Measurements from ENCODE around the gene SPATS2L.
"Not testable (repeated sequence)": the region's sequence is repeated elsewhere in the genome, so short reads cannot be mapped to it uniquely, and the experiment has no call there.

Gene SPATS2L

DNA sequence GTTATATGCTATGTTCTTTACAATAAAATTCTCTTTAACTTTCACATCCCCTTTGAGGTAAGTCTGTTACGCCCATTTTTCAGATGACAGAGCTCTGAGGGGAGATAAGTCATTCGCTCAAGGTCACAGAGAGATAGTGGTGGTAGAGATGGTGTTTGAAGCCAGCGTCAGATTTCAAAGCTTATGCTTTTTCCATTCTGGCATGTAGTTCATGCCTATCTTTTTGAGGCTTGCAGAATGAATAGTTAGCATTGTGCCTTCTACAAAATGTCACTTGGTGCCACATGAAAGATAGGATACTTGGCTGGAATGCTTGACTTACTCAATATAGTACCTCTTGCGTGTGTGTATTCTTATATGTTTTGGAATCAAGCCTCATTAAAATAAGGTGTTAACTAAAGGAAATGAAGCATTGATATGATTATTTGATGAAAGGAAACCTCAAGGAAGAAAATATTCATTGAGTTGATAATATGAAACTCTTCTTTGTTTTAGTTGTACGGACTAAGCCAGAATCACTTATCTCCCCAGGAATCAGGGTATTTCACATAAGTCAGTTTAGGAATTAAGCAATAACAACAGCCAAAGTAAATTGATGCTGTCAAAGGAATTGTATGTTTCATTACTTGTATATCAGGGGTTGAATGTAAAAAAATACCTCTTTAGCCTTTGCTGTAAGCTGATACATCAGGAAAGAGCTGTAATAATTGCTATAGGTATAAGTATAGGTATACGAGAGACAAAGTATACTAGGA lies 15.5 kb downstream of the SPATS2L start:
- FAIRE-seq: no peak

DNA sequence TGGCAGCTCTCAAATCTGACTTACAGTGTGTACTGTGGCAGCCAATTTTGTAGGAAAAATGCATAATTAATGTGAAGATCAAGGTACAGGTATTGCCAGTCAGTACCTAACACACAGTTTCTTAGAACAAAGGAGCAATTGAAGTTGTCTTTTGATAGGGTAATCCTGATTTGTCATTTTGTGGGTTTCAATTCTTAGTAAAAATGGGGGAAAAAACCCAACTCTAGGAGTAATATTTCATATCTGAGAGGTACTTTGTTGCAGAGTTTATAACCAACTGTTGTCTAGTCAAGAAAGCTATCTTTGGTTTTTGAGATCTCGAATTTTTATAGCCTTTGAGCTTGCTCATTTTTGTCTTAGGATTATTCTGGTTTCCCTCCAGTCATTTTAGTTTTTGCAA lies 16.1 kb downstream of the SPATS2L start:
- no peak for FAIRE-seq

DNA sequence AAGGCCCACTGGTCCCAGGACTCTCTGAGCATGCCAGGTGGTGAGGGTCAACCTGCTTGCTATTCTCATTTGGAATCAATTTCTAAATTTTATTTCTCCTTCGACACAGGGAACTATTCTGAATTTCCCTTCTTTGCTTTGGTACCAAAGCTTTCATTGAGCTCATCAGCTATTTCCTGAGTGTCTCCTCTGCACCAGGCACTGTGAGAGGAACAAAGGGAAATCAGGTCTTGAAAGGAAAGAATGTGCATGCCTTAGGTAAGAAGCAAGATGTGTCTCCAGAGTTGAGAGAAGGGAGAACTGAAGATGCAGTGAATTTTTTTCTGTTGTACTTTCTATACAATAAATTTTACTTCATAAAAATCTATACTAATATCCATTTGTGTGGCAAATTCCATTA lies 17.9 kb downstream of the SPATS2L start:
- no peak for FAIRE-seq

DNA sequence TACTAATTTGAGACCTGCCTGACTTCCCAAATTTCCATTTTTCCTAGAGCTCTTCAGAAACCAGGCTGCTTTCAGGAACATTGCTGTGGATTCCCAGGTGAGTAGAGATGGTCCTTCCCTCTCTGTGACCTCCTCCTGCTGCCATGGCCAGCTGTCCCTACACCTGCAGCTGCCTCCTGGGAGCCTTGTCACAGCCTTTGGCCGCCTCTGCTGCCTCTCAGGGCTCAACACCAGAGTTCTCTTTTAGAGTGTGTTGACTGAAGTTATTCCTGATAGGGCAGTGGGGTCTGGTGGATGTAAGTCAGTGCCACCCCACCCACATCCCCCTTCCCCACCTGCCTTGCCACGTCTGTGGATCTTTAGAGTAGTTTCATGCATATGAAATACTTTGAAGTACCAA lies 22.9 kb downstream of the SPATS2L start:
- no peak for FAIRE-seq

DNA sequence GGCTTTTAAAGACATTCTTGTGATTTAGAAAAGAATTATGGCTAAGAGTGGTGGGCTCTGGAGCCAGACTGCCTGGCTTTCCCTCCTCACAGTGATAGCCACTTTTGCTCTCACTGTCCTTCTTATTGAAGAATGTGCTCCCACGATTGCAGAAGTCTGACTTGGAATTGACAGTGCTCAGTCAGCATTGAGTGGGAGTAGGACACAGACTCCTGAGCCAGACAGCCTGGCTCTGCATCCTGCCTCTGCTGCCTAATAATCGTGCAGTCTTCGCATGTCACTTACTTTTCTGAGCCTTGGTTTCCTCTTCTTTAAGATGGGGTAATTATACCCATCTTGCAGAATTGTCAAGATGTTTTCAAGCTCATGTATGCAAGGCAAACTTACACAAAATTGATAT lies 23.3 kb downstream of the SPATS2L start:
- no peak for FAIRE-seq

DNA sequence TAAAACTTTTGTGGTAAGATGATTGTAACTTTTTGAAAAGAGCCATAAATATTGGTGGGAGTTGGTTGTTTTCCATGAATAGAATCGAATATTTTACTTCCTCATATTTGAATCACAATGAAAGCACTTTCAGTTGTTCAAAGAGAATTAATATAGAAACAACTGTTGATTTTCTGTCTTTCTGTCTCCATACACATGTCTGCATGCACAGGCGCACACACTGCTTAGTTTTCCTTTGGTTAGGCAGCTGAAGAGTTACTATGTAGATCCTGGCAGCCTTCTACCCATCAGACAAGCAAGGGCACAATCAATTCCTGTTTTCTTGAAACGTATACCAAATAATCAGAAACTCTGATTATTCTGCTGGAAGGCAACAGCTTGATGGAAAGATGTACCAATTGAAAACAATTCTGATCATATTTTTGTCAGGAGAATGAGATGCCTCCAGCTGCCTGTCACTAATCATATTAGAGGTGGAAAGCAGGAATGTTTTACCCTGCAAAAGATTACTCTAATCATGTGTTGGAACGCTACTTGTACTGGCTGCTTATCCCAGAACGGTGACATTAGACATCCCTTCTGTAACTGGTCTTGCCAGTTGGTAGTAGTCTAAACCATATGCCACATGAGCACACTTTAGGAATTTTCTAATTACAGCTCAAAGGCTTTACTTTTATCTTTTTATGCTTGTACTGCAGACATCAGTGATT lies 24.0 kb downstream of the SPATS2L start:
- FAIRE-seq: no peak

DNA sequence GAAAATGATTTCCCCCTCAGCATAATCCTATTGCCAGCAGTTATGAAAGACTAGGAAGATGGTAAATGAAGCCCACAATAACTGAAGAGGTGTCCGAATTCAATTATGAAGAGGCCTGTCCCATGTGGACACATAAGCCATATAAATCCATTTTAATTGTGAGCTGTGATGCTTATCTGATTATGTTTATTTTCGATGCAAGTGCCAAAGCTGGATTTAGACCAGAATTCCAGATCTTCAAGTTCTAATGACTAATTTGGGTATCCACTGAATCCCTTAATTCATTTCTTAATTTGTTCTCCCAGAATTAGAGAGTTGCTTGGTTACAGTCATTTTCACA lies 24.5 kb downstream of the SPATS2L start:
- FAIRE-seq: no peak

DNA sequence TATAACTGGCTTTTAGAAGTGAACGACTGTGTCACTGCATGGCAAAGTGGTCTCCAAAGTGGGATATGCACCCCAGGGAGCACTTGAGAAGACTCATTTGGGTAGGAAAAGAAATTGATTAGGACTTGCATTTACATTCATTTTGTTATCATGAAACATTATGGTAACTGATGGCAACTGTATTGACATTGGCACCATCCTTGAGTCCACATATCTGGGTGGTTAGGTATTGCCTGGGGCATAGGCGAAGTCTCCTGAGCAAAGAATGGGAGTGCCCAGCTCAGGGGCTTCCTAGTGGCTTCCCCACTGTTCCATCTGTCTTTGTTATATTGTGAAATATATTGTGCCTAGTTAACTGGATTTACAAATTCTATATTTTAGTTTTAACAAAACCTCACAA lies 29.2 kb downstream of the SPATS2L start:
- FAIRE-seq: no peak

DNA sequence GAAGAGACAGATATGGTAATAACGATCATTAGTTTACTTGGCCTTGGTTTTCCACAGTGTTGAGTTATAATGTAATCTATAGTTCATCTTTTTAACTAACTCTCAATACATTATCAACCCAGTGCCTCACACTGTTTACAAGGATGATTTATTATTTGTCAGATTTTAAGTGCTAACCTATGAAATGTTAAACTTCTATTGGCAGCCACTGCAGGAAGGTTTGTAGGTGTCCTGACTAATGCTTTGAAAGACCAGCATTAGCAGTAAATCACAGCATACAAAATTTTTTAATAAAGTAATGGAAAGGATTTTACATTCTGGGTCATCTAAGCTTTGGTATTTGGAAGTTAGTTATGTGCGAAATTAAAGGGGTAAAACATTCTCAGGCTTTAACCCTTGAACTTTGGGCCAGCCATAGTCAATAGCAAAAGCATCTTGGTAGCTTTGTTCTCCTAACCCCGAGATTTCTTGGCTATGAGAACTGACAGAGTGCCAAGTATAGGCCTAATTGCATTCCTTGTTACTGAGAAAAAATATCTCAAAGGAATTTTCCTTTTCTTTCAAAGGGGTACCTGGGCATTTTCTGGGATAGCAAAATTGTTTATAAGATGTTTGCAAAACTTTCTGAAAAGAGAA lies 30.6 kb downstream of the SPATS2L start:
- FAIRE-seq: no peak

DNA sequence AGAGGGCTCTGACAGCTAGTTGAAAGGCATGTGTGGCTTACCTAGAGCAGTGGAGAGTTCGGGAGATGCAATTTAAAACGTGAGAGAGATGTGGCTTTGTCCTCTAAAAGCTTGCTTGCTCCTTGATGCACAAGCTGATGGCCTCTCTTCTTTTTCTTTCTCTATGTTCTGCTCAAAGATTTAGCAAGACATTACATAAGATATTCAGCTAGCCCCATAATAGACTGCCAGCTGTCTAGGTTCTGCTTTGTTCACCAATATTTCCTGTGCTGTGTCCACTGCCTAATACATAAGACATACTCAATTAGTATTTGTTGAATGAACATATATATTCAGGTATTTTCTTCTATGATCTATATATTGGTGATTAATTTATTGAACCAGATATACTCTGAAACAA lies 31.1 kb downstream of the SPATS2L start:
- FAIRE-seq: no peak

DNA sequence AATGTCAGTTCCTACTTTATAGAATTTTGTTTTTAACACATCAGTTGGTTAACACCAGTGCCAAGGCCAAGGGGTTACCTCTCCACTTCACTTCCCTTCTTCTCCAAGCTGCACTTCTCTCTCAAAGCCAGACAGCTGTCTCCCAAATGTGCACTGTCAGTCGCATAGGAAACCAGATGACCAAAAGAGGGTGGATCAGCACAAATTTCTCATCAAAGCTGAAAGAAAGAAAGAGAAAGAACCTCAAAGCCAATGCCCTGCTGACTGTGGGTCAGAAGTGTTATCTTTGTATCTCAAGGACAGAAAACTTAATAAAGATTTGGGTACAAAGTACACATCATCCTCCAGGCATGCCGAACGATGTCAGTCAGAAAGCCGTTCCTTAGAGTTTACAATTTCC lies 32.2 kb downstream of the SPATS2L start:
- no peak for FAIRE-seq

DNA sequence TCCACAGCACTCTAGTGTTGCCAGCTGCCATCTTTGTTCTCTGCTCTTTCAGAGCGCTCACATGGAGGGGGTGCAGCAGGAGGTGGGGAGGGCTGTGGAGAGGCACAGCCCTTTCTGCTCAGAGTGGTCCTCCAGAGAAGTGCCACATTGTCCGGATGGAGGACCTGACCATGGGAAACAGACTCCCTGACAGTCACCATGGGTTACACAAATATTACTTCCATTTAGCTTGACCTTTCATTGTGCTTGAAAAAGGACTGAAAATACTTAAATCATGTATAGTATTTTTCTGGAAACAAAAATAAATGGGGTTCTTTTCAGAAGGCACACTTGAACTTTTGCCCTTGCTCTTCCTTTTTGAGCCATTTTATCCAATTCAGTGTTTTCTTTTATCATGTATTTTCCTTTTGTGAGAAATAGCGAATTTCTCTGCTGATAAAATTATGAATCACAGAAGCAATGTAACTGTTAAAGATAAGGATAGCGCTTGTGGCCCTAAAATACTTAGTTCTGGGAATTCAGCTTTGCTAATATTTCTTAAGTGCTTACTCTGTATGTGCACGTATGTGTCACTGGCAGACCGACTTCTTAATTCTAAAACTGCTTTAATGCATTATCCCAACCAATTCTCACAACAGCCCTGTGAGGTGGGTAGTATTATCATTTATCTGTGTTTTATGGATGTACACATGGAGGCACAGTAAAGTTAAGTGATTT lies 34.2 kb downstream of the SPATS2L start:
- no peak for FAIRE-seq

DNA sequence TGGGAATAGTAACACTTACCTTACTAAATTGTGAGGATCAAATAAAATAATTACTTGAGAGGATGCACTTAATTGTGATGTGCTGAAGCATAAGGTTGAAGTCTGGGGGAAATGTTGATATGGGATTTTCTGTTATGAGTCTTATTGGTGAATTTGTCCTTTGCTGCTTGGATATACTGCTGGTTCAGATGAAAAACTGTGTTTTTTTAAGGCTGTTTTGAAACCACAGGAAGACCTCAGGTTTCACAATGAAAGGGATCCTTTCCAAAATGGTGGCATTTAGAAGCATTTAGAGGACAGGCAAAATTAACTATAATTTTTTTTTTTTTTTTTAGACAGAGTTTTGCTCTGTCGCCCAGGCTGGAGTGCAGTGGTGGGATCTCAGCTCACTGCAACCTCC lies 34.9 kb downstream of the SPATS2L start:
- FAIRE-seq: no peak

DNA sequence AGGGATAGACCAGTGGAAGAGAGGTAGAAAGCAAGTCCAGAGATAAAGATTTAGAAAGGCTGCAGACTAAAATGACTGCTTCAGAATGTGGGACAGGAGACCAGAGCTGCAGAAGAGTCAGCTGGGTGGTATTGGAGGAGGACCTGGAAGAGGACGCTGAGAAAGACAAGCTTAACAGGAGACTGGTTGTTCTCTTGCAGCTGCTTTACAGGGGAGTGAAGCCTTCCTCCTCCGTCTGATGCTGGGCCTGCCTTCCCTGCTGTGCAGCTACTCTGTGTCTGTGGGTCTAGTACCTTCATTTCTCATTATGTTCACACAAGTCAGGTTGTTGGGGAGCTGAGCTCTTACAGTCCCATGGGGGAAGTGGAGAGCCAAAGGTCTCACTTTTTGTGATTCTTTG lies 35.7 kb downstream of the SPATS2L start:
- no peak for FAIRE-seq

DNA sequence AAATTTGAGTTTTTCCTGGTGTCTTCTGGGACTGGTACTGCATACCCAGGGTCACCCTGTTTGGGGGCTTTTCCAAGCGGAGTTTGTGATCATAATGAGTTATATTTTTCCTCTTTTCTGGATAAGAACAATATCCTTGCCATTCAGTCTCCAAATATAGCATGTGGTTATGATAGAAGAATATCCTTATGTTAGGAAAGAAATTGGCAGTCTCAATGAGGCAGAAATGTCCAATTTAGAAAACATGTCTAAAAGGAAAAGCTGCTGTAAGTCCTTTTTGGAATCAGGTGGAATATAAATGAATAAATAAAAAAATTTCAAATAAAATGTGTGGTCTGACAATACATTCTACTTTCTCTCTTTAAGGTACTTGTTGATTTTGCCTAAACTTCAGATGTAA lies 36.2 kb downstream of the SPATS2L start:
- no peak for FAIRE-seq

DNA sequence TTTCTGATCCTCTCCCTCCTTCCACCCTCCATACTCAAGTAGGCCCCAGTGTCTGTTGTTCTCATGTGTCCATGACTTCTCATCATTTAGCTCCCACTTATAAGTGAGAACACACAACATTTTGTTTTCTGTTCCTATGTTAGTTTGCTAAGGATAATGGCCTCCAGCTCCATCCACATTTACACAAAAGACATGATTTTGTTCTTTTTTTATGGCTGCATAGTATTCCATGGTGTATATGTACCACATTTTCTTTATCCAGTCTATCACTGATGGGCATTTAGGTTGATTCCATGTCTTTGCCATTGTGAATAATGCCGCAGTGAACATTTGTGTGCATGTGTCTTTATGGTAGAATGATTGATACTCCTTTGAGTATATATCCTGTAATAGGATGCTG lies 37.7 kb downstream of the SPATS2L start:
- not testable (repeated sequence) for FAIRE-seq

DNA sequence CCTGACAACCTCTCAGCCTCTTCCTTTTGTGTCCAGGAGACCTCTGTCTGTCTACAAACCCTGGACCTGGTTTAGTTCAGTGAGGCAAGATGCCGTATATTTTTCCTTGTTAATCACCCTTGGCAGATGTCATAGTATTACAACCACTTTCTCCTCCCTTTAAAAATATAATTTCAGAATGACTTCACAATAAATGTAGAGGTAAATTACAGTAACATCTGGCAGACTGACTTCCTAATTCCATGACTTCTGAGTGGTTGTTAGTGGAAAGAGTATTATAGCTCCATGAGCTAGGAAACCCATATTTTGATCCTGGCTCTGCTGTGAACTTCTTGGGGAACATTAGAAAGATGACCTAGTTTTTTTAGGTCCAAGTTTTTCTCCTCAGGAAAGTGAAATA lies 39.5 kb downstream of the SPATS2L start:
- FAIRE-seq: no peak

DNA sequence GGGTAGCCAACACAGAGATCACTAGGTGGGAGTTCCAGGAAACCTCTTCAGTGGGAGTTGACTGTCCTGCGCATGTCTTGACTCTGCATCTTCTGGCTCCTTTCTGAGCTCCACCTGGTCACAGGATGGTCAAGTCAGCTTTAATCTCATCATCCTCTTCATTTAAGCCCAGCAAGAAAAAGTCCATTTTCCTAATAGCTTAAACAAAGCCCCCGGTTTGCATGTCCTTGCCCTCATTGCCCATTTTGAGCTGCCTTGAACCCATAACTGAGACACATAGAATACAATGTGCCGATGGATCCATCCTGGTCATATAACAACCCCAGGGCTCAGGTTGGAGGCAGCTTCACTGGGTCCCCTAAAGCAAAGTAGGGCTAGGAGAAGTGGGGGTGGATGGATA lies 40.8 kb downstream of the SPATS2L start:
- FAIRE-seq: no peak

DNA sequence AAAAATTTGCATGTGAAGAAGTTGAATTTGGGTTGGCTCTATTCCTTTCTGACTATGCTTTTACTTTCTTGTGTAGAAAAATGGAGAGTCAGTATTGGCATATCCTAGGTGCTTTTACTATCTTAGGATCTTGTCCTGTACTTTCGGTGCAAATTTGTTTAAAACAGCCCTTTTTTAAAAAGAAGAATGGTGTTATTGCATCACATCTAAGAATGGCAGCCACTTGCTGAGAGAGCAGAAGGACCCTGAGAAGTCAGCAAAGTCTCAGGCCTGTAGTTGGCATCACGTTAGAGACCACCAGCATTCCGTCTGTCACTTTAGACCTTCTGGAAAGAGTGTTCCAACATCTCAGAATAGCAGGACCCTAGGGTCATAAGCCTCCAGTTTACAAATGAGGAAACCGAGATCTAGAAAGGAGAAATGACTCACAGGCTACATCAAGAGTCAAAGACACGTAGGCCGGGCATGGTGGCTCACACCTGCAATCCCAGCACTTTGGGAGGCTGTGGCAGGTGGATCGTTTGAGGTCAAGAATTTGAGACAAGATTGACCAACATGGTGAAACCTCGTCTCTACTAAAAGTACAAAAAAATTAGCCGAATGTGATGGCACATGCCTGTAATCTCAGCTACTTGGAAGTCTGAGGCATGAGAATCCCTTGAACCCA lies 42.5 kb downstream of the SPATS2L start:
- FAIRE-seq: no peak

DNA sequence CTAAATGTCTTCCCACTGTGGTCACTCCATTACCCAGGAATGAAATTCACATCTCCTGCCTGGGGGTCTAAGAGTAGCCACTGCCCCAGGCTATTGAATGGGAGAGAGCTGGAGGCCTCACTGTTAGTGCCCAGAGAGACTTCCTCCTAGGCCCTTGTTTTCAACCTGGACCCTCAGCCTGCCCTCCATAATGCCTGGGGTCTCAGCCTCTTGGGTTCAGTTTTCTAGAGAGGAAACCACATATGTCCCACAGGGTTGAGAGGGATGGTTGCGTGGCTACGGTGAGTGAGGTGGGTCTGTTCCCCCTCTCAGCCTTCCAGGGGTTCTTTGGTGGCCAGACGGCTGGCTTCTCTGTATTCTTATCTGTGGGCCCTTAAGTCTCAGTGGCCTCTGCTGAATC lies 43.4 kb downstream of the SPATS2L start:
- FAIRE-seq: no peak

DNA sequence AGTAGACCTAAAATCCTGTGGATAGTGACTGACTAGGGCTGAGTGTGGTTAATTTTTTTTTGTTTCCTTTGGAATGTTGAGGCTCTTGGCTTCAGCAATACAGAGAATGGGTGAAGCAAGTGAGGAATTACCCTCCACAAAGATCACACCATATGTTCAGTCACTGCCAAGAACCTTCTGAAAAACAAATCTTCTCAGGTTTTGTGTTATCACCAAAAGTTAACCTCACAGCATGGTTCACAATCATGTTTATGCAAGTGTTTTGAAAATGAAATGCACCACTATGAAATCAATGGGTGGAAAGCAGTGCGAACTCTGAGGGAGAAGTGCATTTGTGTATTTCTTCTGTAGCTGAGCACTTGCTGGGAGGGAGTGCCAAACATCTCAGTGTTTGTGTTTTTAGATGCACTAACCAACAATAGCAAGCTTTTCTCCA lies 44.4 kb downstream of the SPATS2L start:
- no peak for FAIRE-seq

DNA sequence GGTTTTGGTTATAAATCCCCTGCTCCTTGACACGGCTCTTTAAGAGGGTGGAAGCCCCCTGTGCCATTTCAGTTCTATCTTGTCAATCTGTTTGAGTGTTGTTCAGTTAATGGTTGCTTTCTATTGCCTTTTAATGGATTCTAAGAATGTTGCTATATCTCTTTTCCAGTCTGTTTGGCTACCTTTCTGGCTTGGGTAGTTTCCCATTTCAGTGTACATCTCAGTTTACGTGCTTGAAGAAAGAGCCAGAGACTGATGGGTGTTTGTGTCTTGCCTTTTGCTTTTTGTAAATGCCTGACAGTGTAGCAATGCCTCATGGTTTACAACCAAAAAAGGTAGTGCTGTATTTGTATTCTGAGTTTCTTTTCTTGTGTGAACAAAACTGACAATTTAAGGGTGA lies 45.3 kb downstream of the SPATS2L start:
- FAIRE-seq: no peak

DNA sequence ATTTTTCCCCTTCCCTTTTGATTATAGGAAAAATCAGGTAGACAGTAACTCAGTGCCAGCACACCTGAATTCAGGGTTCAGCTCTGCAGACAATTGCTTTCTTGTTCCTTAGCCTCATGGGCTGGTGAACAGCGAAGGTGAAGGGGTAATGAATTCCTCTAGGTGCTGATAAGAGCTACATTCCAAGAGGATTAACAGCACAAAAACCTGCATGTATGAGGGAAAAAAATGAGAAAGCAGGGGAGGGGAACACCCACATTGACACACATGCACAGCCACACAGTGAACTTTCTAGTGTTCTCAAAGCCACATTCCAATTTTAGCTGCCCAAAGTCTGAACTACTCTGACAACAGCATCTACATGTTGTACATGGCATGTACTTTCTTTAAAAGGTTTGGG lies 46.1 kb downstream of the SPATS2L start:
- FAIRE-seq: no peak
